Measurements from ENCODE around the gene PA2G4.

DNA sequence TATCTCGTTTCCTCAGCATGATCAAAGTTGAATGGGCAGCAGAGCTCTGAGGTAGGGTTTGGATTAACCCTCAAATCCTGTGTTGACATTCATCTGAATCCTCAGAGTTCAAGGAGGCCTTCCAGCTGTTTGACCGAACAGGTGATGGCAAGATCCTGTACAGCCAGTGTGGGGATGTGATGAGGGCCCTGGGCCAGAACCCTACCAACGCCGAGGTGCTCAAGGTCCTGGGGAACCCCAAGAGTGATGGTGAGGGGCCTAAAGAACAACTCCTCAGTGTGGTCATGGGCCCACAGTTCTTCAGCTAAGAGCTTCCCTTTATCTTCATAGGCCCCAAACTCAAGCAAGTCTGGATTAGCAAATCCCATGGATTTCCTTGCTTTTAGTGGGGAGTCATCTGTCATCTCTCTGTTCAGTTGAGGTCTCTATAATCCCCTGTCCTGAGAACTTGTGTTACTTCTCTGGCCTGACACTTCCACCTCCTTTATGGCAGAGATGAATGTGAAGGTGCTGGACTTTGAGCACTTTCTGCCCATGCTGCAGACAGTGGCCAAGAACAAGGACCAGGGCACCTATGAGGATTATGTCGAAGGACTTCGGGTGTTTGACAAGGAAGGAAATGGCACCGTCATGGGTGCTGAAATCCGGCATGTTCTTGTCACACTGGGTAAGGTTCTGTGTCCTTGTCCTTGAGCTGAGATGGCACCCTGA, 55.3 kb downstream of the PA2G4 start:
- TF ChIP-seq CTCF (conservative IDR thresholded peaks at IDR 0.05; ENCODE audit: low read depth, low read length) (no peak), EZH2phosphoT487 (IDR thresholded peaks at IDR 0.05; ENCODE audit: borderline replicate concordance, low read length) (no peak)

Data from PC-3 (cell line).